GM12891 (cell line): Measurements from ENCODE around the gene CCDC12.

Source experiments
- PAX5 ChIP-seq: IDR thresholded peaks from 2 replicates; pipeline ENCODE4 v1.6.1; 2011; ENCODE audit warnings: low read length, moderate library complexity, mild to moderate bottlenecking; ENCODE audit not compliant: insufficient read depth, severe bottlenecking
- POLR2A ChIP-seq: IDR thresholded peaks from 2 replicates; pipeline ENCODE4 v1.6.1; 2011; ENCODE audit warnings: low read depth, low read length, control low read depth
- POLR2AphosphoS5 ChIP-seq: IDR thresholded peaks from 2 replicates; pipeline ENCODE4 v1.6.1; 2011; ENCODE audit warnings: low read depth, low read length, control low read depth
- POU2F2 ChIP-seq: IDR thresholded peaks from 2 replicates; pipeline ENCODE4 v1.6.1; 2011; ENCODE audit warnings: low read depth, mild to moderate bottlenecking, control low read depth, low read length, moderate library complexity
- SPI1 ChIP-seq: IDR thresholded peaks from 2 replicates; pipeline ENCODE4 v1.6.1; 2011; ENCODE audit warnings: low read depth, low read length, control low read depth
- TAF1 ChIP-seq: IDR thresholded peaks from 2 replicates; pipeline ENCODE4 v1.6.1; 2011; ENCODE audit warnings: low read depth, low read length, control low read depth

GRCh38 chr3:46887980-46888494 is 88.5 kb downstream of the CCDC12 start:
- TF ChIP-seq POLR2A (no peak), POLR2AphosphoS5 (no peak), TAF1 (no peak), SPI1 (no peak), PAX5 (no peak), POU2F2 (no peak)
